GM12801 (cell line): ENCODE results near the gene PPP3R2.

Experiments
- TF ChIP-seq, protein P1 (sequence below): IDR thresholded peaks from one replicate; pipeline ENCODE4 v1.5.1; 2011; ENCODE audit warnings: control low read depth; ENCODE audit not compliant: insufficient read length; ENCODE audit errors: extremely low read depth

The PPP3R2 gene, protein sequence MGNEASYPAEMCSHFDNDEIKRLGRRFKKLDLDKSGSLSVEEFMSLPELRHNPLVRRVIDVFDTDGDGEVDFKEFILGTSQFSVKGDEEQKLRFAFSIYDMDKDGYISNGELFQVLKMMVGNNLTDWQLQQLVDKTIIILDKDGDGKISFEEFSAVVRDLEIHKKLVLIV

DNA sequence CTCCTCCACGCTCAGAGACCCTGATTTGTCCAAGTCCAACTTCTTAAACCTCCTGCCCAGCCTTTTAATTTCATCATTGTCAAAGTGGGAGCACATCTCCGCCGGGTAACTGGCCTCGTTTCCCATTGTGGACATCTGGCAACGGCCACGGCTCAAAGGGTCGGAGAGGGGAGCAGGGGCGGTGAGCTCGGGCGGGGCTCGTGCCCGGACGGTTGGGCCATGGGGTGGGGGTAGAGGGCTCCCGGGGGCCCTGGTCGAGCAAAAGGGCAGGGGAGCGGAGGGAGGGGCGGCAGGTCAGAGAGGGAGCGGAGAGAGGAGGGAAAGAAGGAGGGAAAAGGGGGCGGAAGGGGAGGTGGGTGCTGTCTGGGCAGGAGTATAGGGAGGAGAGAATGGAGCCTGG is at the start of gene PPP3R2:
PPP3R2 (minus strand) TSS at position 174 of the 400 bp plus-strand sequence; CDS start at position 126, 48 bp downstream.
- TF ChIP-seq, protein P1, sequence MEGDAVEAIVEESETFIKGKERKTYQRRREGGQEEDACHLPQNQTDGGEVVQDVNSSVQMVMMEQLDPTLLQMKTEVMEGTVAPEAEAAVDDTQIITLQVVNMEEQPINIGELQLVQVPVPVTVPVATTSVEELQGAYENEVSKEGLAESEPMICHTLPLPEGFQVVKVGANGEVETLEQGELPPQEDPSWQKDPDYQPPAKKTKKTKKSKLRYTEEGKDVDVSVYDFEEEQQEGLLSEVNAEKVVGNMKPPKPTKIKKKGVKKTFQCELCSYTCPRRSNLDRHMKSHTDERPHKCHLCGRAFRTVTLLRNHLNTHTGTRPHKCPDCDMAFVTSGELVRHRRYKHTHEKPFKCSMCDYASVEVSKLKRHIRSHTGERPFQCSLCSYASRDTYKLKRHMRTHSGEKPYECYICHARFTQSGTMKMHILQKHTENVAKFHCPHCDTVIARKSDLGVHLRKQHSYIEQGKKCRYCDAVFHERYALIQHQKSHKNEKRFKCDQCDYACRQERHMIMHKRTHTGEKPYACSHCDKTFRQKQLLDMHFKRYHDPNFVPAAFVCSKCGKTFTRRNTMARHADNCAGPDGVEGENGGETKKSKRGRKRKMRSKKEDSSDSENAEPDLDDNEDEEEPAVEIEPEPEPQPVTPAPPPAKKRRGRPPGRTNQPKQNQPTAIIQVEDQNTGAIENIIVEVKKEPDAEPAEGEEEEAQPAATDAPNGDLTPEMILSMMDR, result no peak

DNA sequence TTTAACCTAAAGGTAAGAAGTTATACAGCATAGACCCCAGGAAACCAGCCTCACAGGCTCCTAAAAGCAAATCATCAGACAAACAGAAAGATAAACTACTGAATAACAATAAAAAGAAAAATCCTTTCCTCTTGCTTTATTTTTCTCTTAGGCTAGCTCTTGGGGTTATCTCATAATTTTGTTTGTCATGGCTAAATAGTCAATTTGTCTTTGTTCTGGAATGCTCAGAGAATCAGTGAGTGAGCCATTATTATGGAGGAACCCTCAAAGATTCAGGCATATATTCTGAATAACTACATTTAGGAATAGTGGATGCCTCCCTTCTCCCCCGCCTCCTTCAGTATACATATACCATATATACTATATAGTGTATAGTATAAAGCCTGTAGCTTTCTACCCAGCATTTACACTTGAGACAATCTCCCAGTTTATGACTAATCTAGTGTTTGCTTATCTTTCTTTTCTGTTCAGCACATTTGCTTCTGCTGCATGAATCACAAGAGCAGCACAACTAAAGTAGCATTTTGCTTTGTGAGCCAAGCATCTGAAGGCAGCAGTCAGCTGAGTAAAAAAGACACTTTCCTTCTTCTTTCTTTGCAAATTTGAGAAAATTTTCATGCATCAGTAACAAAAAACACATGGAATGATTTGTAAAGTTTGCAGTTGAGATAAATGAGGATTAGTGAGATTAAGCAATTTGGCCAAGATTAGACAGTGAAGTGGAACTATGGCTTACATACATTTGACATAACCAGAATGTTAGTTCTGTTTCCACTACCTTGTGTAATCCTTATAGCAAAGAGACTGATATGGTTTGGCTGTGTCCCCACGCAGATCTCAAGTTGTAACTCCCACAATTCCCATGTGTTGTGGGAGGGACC is 45.3 kb upstream of the PPP3R2 start:
- TF ChIP-seq, protein P1, result no peak

DNA sequence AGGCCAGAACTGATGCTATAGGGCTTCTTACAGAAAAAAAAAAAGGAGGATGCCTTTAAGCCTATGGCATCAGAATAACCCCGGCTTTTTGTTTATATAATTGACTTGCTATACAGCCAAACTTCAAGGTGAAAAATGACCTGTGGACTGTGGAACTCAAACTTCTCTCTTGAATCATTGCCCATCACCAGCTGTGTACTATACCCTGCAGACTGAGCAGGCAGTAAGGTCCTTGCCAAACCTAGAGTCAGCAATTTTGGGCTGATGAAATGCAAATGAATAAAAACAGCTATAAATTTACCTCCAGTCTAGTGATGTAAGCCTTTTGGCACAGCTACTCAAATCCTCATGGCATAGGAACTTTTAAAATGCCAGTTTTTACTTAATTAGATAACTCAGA is 44.5 kb upstream of the PPP3R2 start:
- TF ChIP-seq, protein P1, result no peak

DNA sequence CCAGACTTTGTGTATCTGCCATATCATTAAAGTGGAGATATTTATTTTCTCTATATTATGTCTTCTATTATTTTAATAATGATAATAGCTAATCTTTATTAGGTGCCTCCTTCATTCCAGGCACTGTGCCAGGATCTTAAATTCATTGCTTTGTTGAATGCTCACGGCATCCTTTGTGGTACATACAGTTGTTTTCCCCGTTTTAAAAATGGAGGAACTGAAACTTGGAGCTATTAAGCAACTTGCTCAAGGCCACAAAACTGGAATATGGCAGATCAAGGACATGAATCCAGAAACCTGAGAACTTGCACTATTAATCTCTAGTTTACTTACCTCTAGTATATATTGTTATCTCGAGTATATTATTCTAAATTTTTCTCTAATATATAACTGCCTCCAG is 41.5 kb upstream of the PPP3R2 start:
- TF ChIP-seq, protein P1, result no peak

DNA sequence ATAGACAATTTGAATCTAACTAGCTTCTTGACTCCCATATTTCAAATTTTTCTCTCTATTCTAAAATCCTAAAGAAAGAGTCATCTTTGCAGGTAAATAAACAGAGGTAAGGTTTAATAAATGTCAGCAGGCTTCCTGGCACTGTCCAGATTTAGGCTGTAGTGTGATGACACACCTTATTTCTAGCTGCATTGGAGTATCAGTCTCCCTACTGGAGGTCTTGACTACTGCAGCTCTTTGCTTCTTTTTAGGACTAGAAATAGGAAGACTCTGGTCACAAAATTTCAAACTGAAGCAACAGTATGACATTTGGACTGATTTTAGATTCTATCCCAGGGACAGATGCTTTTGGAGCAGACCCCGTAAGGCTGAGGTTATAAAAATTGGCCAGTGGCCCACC is 40.7 kb upstream of the PPP3R2 start:
- TF ChIP-seq, protein P1, result no peak

DNA sequence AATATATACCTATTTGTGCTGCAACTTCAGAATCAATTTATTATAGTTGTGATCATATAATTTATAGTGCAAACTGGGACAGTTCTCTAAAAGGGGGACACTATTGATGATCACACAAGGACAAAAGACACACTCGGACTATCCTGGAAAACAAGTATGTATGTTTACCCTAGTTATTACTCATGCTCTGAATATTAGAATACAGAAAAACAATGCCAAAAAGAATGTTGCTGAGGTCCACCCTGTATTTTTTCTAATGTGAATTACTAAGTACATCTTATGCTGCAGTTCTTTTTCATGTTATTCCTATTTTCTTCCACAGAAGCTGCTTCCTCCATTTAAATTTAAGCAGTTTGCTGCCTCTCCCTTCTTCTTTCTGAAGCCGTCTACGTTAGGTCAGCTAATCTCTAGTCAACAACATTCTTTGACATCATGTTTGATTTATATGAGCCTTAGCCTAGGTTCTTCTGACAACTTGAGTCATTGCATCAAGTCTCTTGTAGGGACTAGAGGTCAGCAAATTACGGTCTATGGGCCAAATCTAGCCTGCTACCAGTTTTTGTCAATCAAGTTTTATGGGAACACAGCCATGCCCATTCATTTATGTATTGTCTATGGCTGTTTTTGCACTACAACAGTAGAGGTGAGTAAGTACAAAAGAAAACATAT is 40.1 kb upstream of the PPP3R2 start:
- TF ChIP-seq, protein P1, result no peak

DNA sequence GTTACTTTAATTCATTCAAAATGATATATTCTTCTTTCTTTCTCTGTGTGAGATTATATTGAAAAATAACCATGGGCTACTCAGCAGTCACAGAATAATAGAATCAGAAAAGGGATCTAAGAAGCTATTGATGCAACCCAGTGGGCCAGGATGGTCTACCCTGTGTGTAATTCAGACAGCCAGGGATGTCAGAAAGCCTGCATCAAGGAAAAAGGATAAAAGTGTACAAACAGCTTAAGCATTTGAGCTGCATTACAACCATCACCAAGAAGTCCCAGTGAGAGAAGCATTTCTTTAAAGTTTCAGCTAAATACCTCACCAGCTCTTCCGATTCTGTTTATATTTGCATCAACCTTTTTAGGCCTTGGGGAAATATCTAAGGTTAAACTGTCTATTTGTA is 37.8 kb upstream of the PPP3R2 start:
- TF ChIP-seq, protein P1, result no peak
